Ascending aorta (tissue), 2 donors: ENCODE data around the gene COLEC11. TPM values are rescaled to one million over a fixed set of nuclear protein-coding genes. Genes with fewer than 3 reads are reported as not detected.

Source experiments
- DNase-seq, 2 donors: peaks; one replicate each; pipeline ENCODE4 v3.0.0-alpha.2; 2019; ENCODE audit warnings: low spot score in 2 of 2
- H3K27ac ChIP-seq, 2 donors: fragments of 200-600 bp; sonication (generic); one replicate each; pipeline ENCODE4 v1.5.1; 2016 to 2017; ENCODE audit warnings: mild to moderate bottlenecking in 1 of 2
- H3K27me3 ChIP-seq: fragments of 200-600 bp; sonication (generic); one replicate; pipeline ENCODE4 v1.5.1; 2017
- H3K36me3 ChIP-seq, 2 donors: fragments of 200-600 bp; sonication (generic); one replicate each; pipeline ENCODE4 v1.5.1; 2016
- H3K4me1 ChIP-seq, 2 donors: fragments of 200-600 bp; sonication (generic); one replicate each; pipeline ENCODE4 v1.5.1; 2016 to 2017; ENCODE audit warnings: mild to moderate bottlenecking in 1 of 2
- H3K4me3 ChIP-seq, 2 donors: fragments of 200-600 bp; sonication (generic); one replicate each; pipeline ENCODE4 v1.5.1; 2016 to 2017; ENCODE audit warnings: mild to moderate bottlenecking in 1 of 2
- H3K9me3 ChIP-seq, 2 donors: fragments of 200-600 bp; sonication (generic); one replicate each; pipeline ENCODE4 v1.5.1; 2016
- CTCF ChIP-seq, 3 experiments: fragments of 200-600 bp in 2 of 3; fragments of 450-650 bp in 1 of 3; sonication (generic) in 2 of 3; IDR thresholded peaks; one replicate each; pipeline ENCODE4 v1.5.1; 2016 to 2019; ENCODE audit warnings: antibody characterized with exemption in 3 of 3, mild to moderate bottlenecking in 1 of 3, moderate library complexity in 1 of 3
- intact Hi-C: fragments of 100-400 bp; cut with DNase I; formaldehyde crosslinking; loops from one replicate; pipeline ENCODE4 v1.15.1; 2023
- total RNA-seq: library from RNA; depleted of rRNA; stranded (reverse); fragments of >200 nt; gene quantifications from one replicate; pipeline ENCODE4 v1.1.0, GENCODE V29; 2016

COLEC11 gene
- total RNA-seq, 1 donor from 2014 or later, result 0.75 TPM

- H3K27me3 ChIP-seq, result no peaks in the 10 kb centered on the region
- no peaks in the 10 kb centered on the region for H3K4me1 ChIP-seq
- no peak overlapping the region for H3K4me3 ChIP-seq
- H3K9me3 ChIP-seq, result no peaks in the 10 kb centered on the region
- no peak for DNase-seq
- H3K36me3 ChIP-seq, result no peaks in the 10 kb centered on the region
- intact Hi-C loops, result no loop called here
- H3K27ac ChIP-seq, result no peak overlapping the region
- no peak for TF ChIP-seq CTCF (IDR thresholded peaks at IDR 0.05)
Measured at GRCh38 chr2:3674066-3674845, 79.3 kb downstream of the COLEC11 start.

- TF ChIP-seq CTCF (IDR thresholded peaks at IDR 0.05), result no peak
- Histone ChIP-seq H3K9me3 (no peaks in the 10 kb centered on the region), H3K4me3 (no peak overlapping the region), H3K27ac (no peak overlapping the region), H3K27me3 (no peaks in the 10 kb centered on the region), H3K36me3 (no peaks in the 10 kb centered on the region), H3K4me1 (no peaks in the 10 kb centered on the region)
- intact Hi-C loops, result no loop called here
- DNase-seq, result no peak
Measured at GRCh38 chr2:3675687-3676086, 80.8 kb downstream of the COLEC11 start.

GRCh38 chr2:3677436-3677835 is 82.5 kb downstream of the COLEC11 start:
- Histone ChIP-seq H3K9me3 (no peaks in the 10 kb centered on the region), H3K4me1 (no peaks in the 10 kb centered on the region), H3K27ac (no peak overlapping the region), H3K36me3 (no peaks in the 10 kb centered on the region), H3K4me3 (no peak overlapping the region), H3K27me3 (no peaks in the 10 kb centered on the region)
- intact Hi-C loops, result no loop called here
- DNase-seq, result no peak
- no peak for TF ChIP-seq CTCF (IDR thresholded peaks at IDR 0.05)

- TF ChIP-seq CTCF (IDR thresholded peaks at IDR 0.05), result no peak
- H3K27ac ChIP-seq, result no peak overlapping the region
- no peaks in the 10 kb centered on the region for H3K27me3 ChIP-seq
- H3K4me3 ChIP-seq, result no peak overlapping the region
- no peak for DNase-seq
- intact Hi-C loops, result no loop called here
- H3K36me3 ChIP-seq, result no peaks in the 10 kb centered on the region
- no peaks in the 10 kb centered on the region for H3K4me1 ChIP-seq
- no peaks in the 10 kb centered on the region for H3K9me3 ChIP-seq
Measured at GRCh38 chr2:3678212-3678611, 83.3 kb downstream of the COLEC11 start.

GRCh38 chr2:3679180-3679579 is 84.3 kb downstream of the COLEC11 start:
- TF ChIP-seq CTCF (IDR thresholded peaks at IDR 0.05), result no peak
- no peak for DNase-seq
- intact Hi-C loops, result no loop called here

More at GRCh38 chr2:3679180-3679579, 84.3 kb downstream of the COLEC11 start:
- Histone ChIP-seq H3K36me3 (no peaks in the 10 kb centered on the region), H3K27me3 (no peaks in the 10 kb centered on the region), H3K4me1 (no peaks in the 10 kb centered on the region), H3K9me3 (no peaks in the 10 kb centered on the region), H3K27ac (no peak overlapping the region), H3K4me3 (no peak overlapping the region)
